LNCaP clone FGC (cell line): ENCODE measurements around the gene PGA4.
"Not testable (repeated sequence)": the region's sequence is repeated elsewhere in the genome, so short reads cannot be mapped to it uniquely, and the experiment has no call there.

ENCODE experiments used
- DNase-seq: peaks from one replicate; pipeline ENCODE4 v3.0.0-alpha.2; 2011; ENCODE audit warnings: low read depth
- H3K4me3 ChIP-seq: 2 replicates; pipeline ENCODE4 v1.5.1; 2011; ENCODE audit warnings: mild to moderate bottlenecking, low read depth, low read length, control low read depth

Gene PGA4

GRCh38 chr11:61213711-61214324, 8.3 kb upstream of the PGA4 start:
- DNase-seq, H3K4me3 ChIP-seq: not testable (repeated sequence)

GRCh38 chr11:61218306-61218705, 3.8 kb upstream of the PGA4 start:
- DNase-seq, H3K4me3 ChIP-seq: not testable (repeated sequence)

GRCh38 chr11:61219016-61219415, 3.1 kb upstream of the PGA4 start:
- not testable (repeated sequence) for DNase-seq

GRCh38 chr11:61222692-61223091, 545 bp downstream of the PGA4 start:
- H3K4me3 ChIP-seq, DNase-seq: not testable (repeated sequence)

More at GRCh38 chr11:61219016-61219415, 3.1 kb upstream of the PGA4 start:
- not testable (repeated sequence) for H3K4me3 ChIP-seq

- not testable (repeated sequence) for H3K4me3 ChIP-seq, DNase-seq
These were observed 4.5 kb downstream of the PGA4 start for GRCh38 chr11:61226457-61227137.

GRCh38 chr11:61229458-61229857, 7.3 kb downstream of the PGA4 start:
- DNase-seq, H3K4me3 ChIP-seq: not testable (repeated sequence)

- not testable (repeated sequence) for DNase-seq, H3K4me3 ChIP-seq
These were observed 8.9 kb downstream of the PGA4 start for GRCh38 chr11:61231033-61231432.

GRCh38 chr11:61231585-61231984, 9.4 kb downstream of the PGA4 start:
- not testable (repeated sequence) for DNase-seq, H3K4me3 ChIP-seq

- not testable (repeated sequence) for DNase-seq, H3K4me3 ChIP-seq
These were observed 10.5 kb downstream of the PGA4 start for GRCh38 chr11:61232548-61233145.

GRCh38 chr11:61237130-61237529, 15.0 kb downstream of the PGA4 start:
- not testable (repeated sequence) for DNase-seq, H3K4me3 ChIP-seq

- DNase-seq, H3K4me3 ChIP-seq: not testable (repeated sequence)
These were observed 18.1 kb downstream of the PGA4 start for GRCh38 chr11:61240288-61240687.

GRCh38 chr11:61240875-61241274, 18.7 kb downstream of the PGA4 start, which contains the start of gene PGA5:
Gene PGA5 (plus strand): TSS chr11:61241175. CDS start chr11:61241227, 52 bp downstream.
- H3K4me3 ChIP-seq, DNase-seq: not testable (repeated sequence)

GRCh38 chr11:61241526-61241925, 19.4 kb downstream of the PGA4 start:
- H3K4me3 ChIP-seq, DNase-seq: not testable (repeated sequence)

- not testable (repeated sequence) for DNase-seq, H3K4me3 ChIP-seq
These were observed 23.3 kb downstream of the PGA4 start for GRCh38 chr11:61245284-61245964.

- not testable (repeated sequence) for DNase-seq, H3K4me3 ChIP-seq
These were observed 25.9 kb downstream of the PGA4 start for GRCh38 chr11:61248071-61248470.

- DNase-seq, H3K4me3 ChIP-seq: not testable (repeated sequence)
These were observed 27.1 kb downstream of the PGA4 start for GRCh38 chr11:61249201-61249600.

GRCh38 chr11:61250796-61251765, 28.9 kb downstream of the PGA4 start:
- not testable (repeated sequence) for DNase-seq, H3K4me3 ChIP-seq

- not testable (repeated sequence) for DNase-seq, H3K4me3 ChIP-seq
These were observed 30.2 kb downstream of the PGA4 start for GRCh38 chr11:61252332-61252731.
